K562 (cell line): ENCODE data around the gene EPHA4. TPM values are rescaled to one million over a fixed set of nuclear protein-coding genes. Genes with fewer than 3 reads are reported as not detected.
A peak's percentile ranks its signal among the peaks of the same experiment; 100 is the strongest.

ENCODE experiments used
- ATAC-seq: fragments of 200-7000 bp; cut with Tn5 transposase; 3 replicates; pipeline ENCODE4 v1.9.1; 2020; ENCODE audit warnings: moderate library complexity
- BruUV-seq: library from RNA; stranded (reverse); fragments of 400-500 nt; replicated peaks from 2 replicates; lab custom pipeline; 2021; lab: Mats Ljungman, UMichigan
- CTCF ChIA-PET: fragments of 300-600 bp; formaldehyde crosslinking; extraction: SDS; loops from one replicate; lab custom pipeline; 2021; ENCODE audit warnings: low intra/inter-chr PET ratio; lab: Yijun Ruan, JAX
- POLR2A ChIA-PET: fragments of 300-600, 350-650 bp; sonication (Branson Sonifier 250); formaldehyde crosslinking; extraction: SDS; loops from one replicate; lab custom pipeline; 2021; ENCODE audit warnings: antibody characterized with exemption, inconsistent platforms; lab: Yijun Ruan, JAX
- DNase-seq, 4 experiments: peaks; one replicate each; pipeline versions ENCODE4 v3.0.0 to v3.0.0-alpha.2; 2011 to 2018; ENCODE audit warnings: low spot score in 3 of 4, mixed read lengths in 3 of 4; ENCODE audit errors: extremely low read depth in 1 of 4
- FAIRE-seq: peaks from 2 replicates; lab custom pipeline; 2011; peaks lifted over from hg19 to GRCh38; lab: Jason Lieb, UNC
- H2AFZ ChIP-seq: 2 replicates; pipeline ENCODE4 v1.6.0; 2011; ENCODE audit warnings: low read depth, low read length, control low read depth, inconsistent platforms
- H3K27ac ChIP-seq: fragments of 200-600 bp; 3 replicates; pipeline ENCODE4 v1.8.0; 2011; ENCODE audit warnings: low read depth, mild to moderate bottlenecking, control low read depth, inconsistent platforms, low read length, moderate library complexity, mixed read lengths; ENCODE audit errors: extremely low read depth
- H3K27me3 ChIP-seq, 2 experiments: fragments of 300-600 bp in 1 of 2; 2 replicates in 1 of 2; 3 replicates in 1 of 2; pipeline versions ENCODE4 v1.6.0 to v1.8.0; 2011; ENCODE audit warnings: inconsistent platforms in 2 of 2, low read length in 2 of 2, mild to moderate bottlenecking in 1 of 2, mixed read lengths in 1 of 2, moderate library complexity in 1 of 2; ENCODE audit not compliant: control insufficient read depth in 2 of 2, insufficient read depth in 2 of 2
- H3K36me3 ChIP-seq: fragments of 300-600 bp; 3 replicates; pipeline ENCODE4 v1.8.0; 2011; ENCODE audit warnings: mild to moderate bottlenecking, low read length, inconsistent platforms; ENCODE audit not compliant: control insufficient read depth, insufficient read depth
- H3K4me1 ChIP-seq, 2 experiments: fragments of 200-600 bp in 1 of 2; replicated peaks in 1 of 2; 2 replicates in 1 of 2; 3 replicates in 1 of 2; pipeline versions ENCODE4 v1.5.1 to v1.8.0; 2011; ENCODE audit warnings: inconsistent platforms in 2 of 2, low read length in 2 of 2, mild to moderate bottlenecking in 1 of 2, mixed read lengths in 1 of 2, moderate library complexity in 1 of 2; ENCODE audit not compliant: control insufficient read depth in 2 of 2, insufficient read depth in 2 of 2
- H3K4me2 ChIP-seq: 2 replicates; pipeline ENCODE4 v1.6.1; 2011; ENCODE audit warnings: low read length, control low read depth, inconsistent platforms, mixed read lengths; ENCODE audit not compliant: insufficient read depth
- H3K4me3 ChIP-seq: fragments of 200-600 bp; sonication (generic), shearing (Covaris generic); 2 replicates; pipeline ENCODE4 v1.5.1; 2016; ENCODE audit warnings: control low read depth, inconsistent platforms
- H3K79me2 ChIP-seq: fragments of 200-600 bp; 3 replicates; pipeline ENCODE4 v1.8.0; 2011; ENCODE audit warnings: low read length, inconsistent platforms; ENCODE audit not compliant: control insufficient read depth, insufficient read depth
- H3K9ac ChIP-seq, 2 experiments: 2 replicates each; pipeline versions ENCODE4 v1.6.0 to v1.6.1; 2011; ENCODE audit warnings: low read depth in 2 of 2, low read length in 2 of 2, control low read depth in 1 of 2, inconsistent platforms in 1 of 2, mild to moderate bottlenecking in 1 of 2, mixed read lengths in 1 of 2; ENCODE audit not compliant: insufficient read depth in 1 of 2
- H3K9me1 ChIP-seq: one replicate; pipeline ENCODE4 v1.6.0; 2011; ENCODE audit warnings: inconsistent platforms, mild to moderate bottlenecking, low read length, moderate library complexity; ENCODE audit not compliant: control insufficient read depth, insufficient read depth
- H3K9me3 ChIP-seq: replicated peaks from 2 replicates; pipeline ENCODE4 v1.5.1; 2011; ENCODE audit warnings: low read depth, low read length, inconsistent platforms; ENCODE audit not compliant: control insufficient read depth, insufficient read depth
- H4K20me1 ChIP-seq: replicated peaks from 2 replicates; pipeline ENCODE4 v1.6.1; 2011; ENCODE audit warnings: low read length, inconsistent platforms, mixed read lengths; ENCODE audit not compliant: control insufficient read depth, insufficient read depth
- BRCA1 ChIP-seq, 2 experiments: fragments of 450-650 bp in 1 of 2; sonication (generic) in 1 of 2; formaldehyde crosslinking in 1 of 2; IDR thresholded peaks; 2 replicates each; pipeline versions ENCODE4 v1.5.0 to v1.6.1; 2017 to 2020; ENCODE audit warnings: mild to moderate bottlenecking in 1 of 2, missing genetic modification reagents in 1 of 2
- CEBPB ChIP-seq: fragments of 450-650 bp; IDR thresholded peaks from 2 replicates; pipeline ENCODE4 v1.6.1; 2016; ENCODE audit warnings: missing genetic modification characterization, missing compliant biosample characterization
- E2F6 ChIP-seq, 2 experiments: IDR thresholded peaks; 2 replicates each; pipeline ENCODE4 v1.6.1; 2011; ENCODE audit warnings: borderline replicate concordance in 1 of 2, control low read depth in 1 of 2, low read depth in 1 of 2, low read length in 1 of 2, mild to moderate bottlenecking in 1 of 2, mixed read lengths in 1 of 2, moderate library complexity in 1 of 2; ENCODE audit not compliant: insufficient read depth in 1 of 2, insufficient read length in 1 of 2, poor library complexity in 1 of 2, severe bottlenecking in 1 of 2; ENCODE audit errors: extremely low read depth in 1 of 2
- FOXA1 ChIP-seq: fragments of 450-650 bp; IDR thresholded peaks from 2 replicates; pipeline ENCODE4 v1.6.1; 2016; ENCODE audit warnings: mild to moderate bottlenecking, borderline replicate concordance
- PATZ1 ChIP-seq: fragments of 250-450 bp; sonication (Bioruptor Pico); IDR thresholded peaks from 2 replicates; pipeline ENCODE4 v1.5.0; 2020; ENCODE audit warnings: mild to moderate bottlenecking, borderline replicate concordance
- ZBTB17 ChIP-seq: fragments of 450-650 bp; formaldehyde crosslinking; IDR thresholded peaks from 2 replicates; pipeline ENCODE4 v1.4.0; 2020; ENCODE audit warnings: mild to moderate bottlenecking
- ZNF436 ChIP-seq: fragments of 250-450, 450-650 bp; sonication (Bioruptor Pico); formaldehyde crosslinking; IDR thresholded peaks from 2 replicates; pipeline ENCODE4 v1.7.0; 2020; ENCODE audit warnings: mild to moderate bottlenecking
- WGBS: fragments of 100-300 bp; shearing (Covaris generic); methylation state at CpG from one replicate; pipeline ENCODE4 v1.1.6; 2016; ENCODE audit warnings: low coverage, mixed read lengths; ENCODE audit not compliant: insufficient coverage; ENCODE audit errors: missing lambda C conversion rate; 5-methylcytosine and 5-hydroxymethylcytosine counted together
- in situ Hi-C: fragments of 300-500 bp; cut with MboI; formaldehyde crosslinking; loops from 4 replicates; pipeline ENCODE4 v1.15.0; 2018; ENCODE audit warnings: inconsistent platforms, mixed read lengths
- intact Hi-C: fragments of 100-400 bp; cut with micrococcal nuclease; formaldehyde crosslinking; loops from 2 replicates; pipeline ENCODE4 v1.14.2; 2022
- polyA plus RNA-seq, 8 experiments: library from polyadenylated mRNA; depleted of rRNA in 4 of 8; stranded (reverse) in 5 of 8; unstranded in 3 of 8; fragments of >200 nt; fragmentation: Nextera tagmentation in 2 of 8; fragmentation: Illumina TruSeq in 1 of 8; extraction: Ambion mirVana in 2 of 8; extraction: Trizol in 1 of 8; gene quantifications; 2 replicates each; pipeline versions ENCODE4 v1.2.1 to v1.2.3, GENCODE V29; 2011 to 2014; ENCODE audit warnings: inconsistent platforms in 1 of 8, missing spikeins in 1 of 8
- total RNA-seq, 7 experiments: library from RNA; depleted of rRNA in 6 of 7; stranded (reverse); fragments of >200 nt in 6 of 7; fragmentation: Illumina TruSeq in 2 of 7; extraction: Trizol in 2 of 7; gene quantifications; 2 replicates each; pipeline versions ENCODE4 v1.2.1 to v1.2.3, GENCODE V29; 2011 to 2021; ENCODE audit warnings: low replicate concordance in 1 of 7

The EPHA4 gene
- total and polyA plus RNA-seq, 9 of the 15 experiments (the other 6 are each of a cell fraction or from before 2014, with no cell fraction given): 0.07 to 0.09 (median 0.07) TPM; not detected in 6

GRCh38 chr2:221572821-221573429, 821 bp upstream of the EPHA4 start:
- no peaks in the 10 kb centered on the region for H3K79me2 ChIP-seq
- H3K4me3 ChIP-seq: no peak overlapping the region
- WGBS: 17% methylated on average over 15 of the region's 42 CpGs
- H3K4me2 ChIP-seq: no peak overlapping the region
- no peaks in the 10 kb centered on the region for H3K9me3 ChIP-seq
- no peak overlapping the region for H2AFZ ChIP-seq
- peak; percentile 44 for ATAC-seq
- H3K36me3 ChIP-seq: no peaks in the 10 kb centered on the region
- ChIA-PET POLR2A (no interaction called here), CTCF (interaction anchor here (0.6 kb wide), 1 partner anchor 1842 kb away, joined by 4 read pairs; no protein-coding TSS in a partner anchor)
- no peak overlapping the region; a peak in 1 of 4 replicates for H3K9ac ChIP-seq
- DNase-seq: no peak
- no TSS peak for BruUV-seq
- in situ Hi-C loops: no loop called here
- no peaks in the 10 kb centered on the region for H3K9me1 ChIP-seq
- peaks cover 0 to 25% of the 10 kb centered on the region in 2 experiments; a peak in 1 of 5 replicates for H3K4me1 ChIP-seq
- H4K20me1 ChIP-seq: no peaks in the 10 kb centered on the region
- no peak overlapping the region for H3K27ac ChIP-seq
- no peak for TF ChIP-seq FOXA1
- TF ChIP-seq BRCA1 (IDR thresholded peaks at IDR 0.05): no peak
- TF ChIP-seq BRCA1 (CRISPR knock-in tag; IDR thresholded peaks at IDR 0.05): no peak
- no peak for TF ChIP-seq ZBTB17 (CRISPR knock-in tag)
- FAIRE-seq: no peak
- H3K27me3 ChIP-seq: no peaks in the 10 kb centered on the region; a peak in 1 of 5 replicates
- intact Hi-C loops: loop anchor here (5.0 kb wide), 2 partner anchors 886 to 1836 kb away; no protein-coding TSS in a partner anchor

- H4K20me1 ChIP-seq: no peaks in the 10 kb centered on the region
- no peaks in the 10 kb centered on the region for H3K9me1 ChIP-seq
- in situ Hi-C loops: no loop called here
- POLR2A ChIA-PET: no interaction called here
- no peaks in the 10 kb centered on the region for H3K79me2 ChIP-seq
- FAIRE-seq (no peak), ATAC-seq (no peak), DNase-seq (no peak)
- H3K27me3 ChIP-seq: no peaks in the 10 kb centered on the region; a peak in 1 of 5 replicates
- no peak overlapping the region for H3K9ac ChIP-seq
- H3K27ac ChIP-seq: no peak overlapping the region
- BruUV-seq: no TSS peak
- H2AFZ ChIP-seq: no peak overlapping the region
- intact Hi-C loops: loop anchor here (5.0 kb wide), 2 partner anchors 884 to 1834 kb away; no protein-coding TSS in a partner anchor
- peaks cover 0 to 25% of the 10 kb centered on the region in 2 experiments; a peak in 1 of 5 replicates for H3K4me1 ChIP-seq
- H3K4me3 ChIP-seq: no peak overlapping the region
- CTCF ChIA-PET: no interaction called here
- TF ChIP-seq CEBPB (no peak), ZNF436 (no peak), E2F6 (IDR thresholded peaks at IDR 0.05; ENCODE audit: borderline replicate concordance in 1 of 2, extremely low read depth in 1 of 2, insufficient read depth in 1 of 2, insufficient read length in 1 of 2, low read depth in 1 of 2, low read length in 1 of 2, poor library complexity in 1 of 2, severe bottlenecking in 1 of 2) (no peak), PATZ1 (CRISPR knock-in tag) (no peak)
- H3K36me3 ChIP-seq: no peaks in the 10 kb centered on the region
- no peaks in the 10 kb centered on the region for H3K9me3 ChIP-seq
- 11% methylated on average over 9 of the region's 61 CpGs for WGBS
- no peak overlapping the region for H3K4me2 ChIP-seq
Observed at GRCh38 chr2:221571551-221572218, 419 bp downstream of the EPHA4 start.
